SK-N-MC (cell line): ENCODE measurements around the gene IFI27L1.

Source experiments
- DNase-seq: peaks from one replicate; pipeline ENCODE4 v3.0.0-alpha.2; 2011; ENCODE audit warnings: low read depth, low spot score
- H3K27ac ChIP-seq: fragments of 200-600 bp; sonication (generic); 2 replicates; pipeline ENCODE4 v1.5.1; 2016; ENCODE audit warnings: mixed run types
- H3K36me3 ChIP-seq: fragments of 200-600 bp; sonication (generic); 2 replicates; pipeline ENCODE4 v1.6.1; 2017; ENCODE audit warnings: antibody characterized with exemption, low read length, mixed read lengths; ENCODE audit not compliant: insufficient read depth
- H3K4me3 ChIP-seq: fragments of 200-600 bp; sonication (generic); 2 replicates; pipeline ENCODE4 v1.5.1; 2016
- H3K9ac ChIP-seq: fragments of 200-600 bp; sonication (generic); 2 replicates; pipeline ENCODE4 v1.8.0; 2017; ENCODE audit warnings: mixed run types, mixed read lengths; ENCODE audit not compliant: insufficient read length
- H3K9me3 ChIP-seq: fragments of 200-600 bp; sonication (generic); 2 replicates; pipeline ENCODE4 v1.6.1; 2017; ENCODE audit warnings: low read depth, mild to moderate bottlenecking, antibody characterized with exemption, low read length, moderate library complexity, mixed read lengths
- EZH2 ChIP-seq: fragments of 200-600 bp; sonication (generic); IDR thresholded peaks from one replicate; pipeline ENCODE4 v1.6.1; 2017; ENCODE audit warnings: antibody characterized with exemption
- FOXP2 ChIP-seq: optimal IDR thresholded peaks from 2 replicates; pipeline ENCODE3; 2011; ENCODE audit warnings: mild to moderate bottlenecking, moderate library complexity; ENCODE audit not compliant: insufficient read depth; ENCODE audit errors: extremely low read length, control extremely low read depth
- POLR2AphosphoS5 ChIP-seq: IDR thresholded peaks from 2 replicates; pipeline ENCODE4 v1.6.1; 2012; ENCODE audit warnings: mild to moderate bottlenecking, low read depth, low read length, borderline replicate concordance

Gene IFI27L1

GRCh38 chr14:94040247-94040646, 40.9 kb upstream of the IFI27L1 start:
- no peak for DNase-seq
- peaks cover 9% of the 10 kb centered on the region; the same call in 1 of the 2 replicates for H3K36me3 ChIP-seq
- no peak overlapping the region for H3K9ac ChIP-seq
- TF ChIP-seq FOXP2 (no peak), POLR2AphosphoS5 (no peak), EZH2 (no peak)
- no peak overlapping the region for H3K27ac ChIP-seq
- H3K9me3 ChIP-seq, result no peaks in the 10 kb centered on the region
- no peak overlapping the region for H3K4me3 ChIP-seq

DNA sequence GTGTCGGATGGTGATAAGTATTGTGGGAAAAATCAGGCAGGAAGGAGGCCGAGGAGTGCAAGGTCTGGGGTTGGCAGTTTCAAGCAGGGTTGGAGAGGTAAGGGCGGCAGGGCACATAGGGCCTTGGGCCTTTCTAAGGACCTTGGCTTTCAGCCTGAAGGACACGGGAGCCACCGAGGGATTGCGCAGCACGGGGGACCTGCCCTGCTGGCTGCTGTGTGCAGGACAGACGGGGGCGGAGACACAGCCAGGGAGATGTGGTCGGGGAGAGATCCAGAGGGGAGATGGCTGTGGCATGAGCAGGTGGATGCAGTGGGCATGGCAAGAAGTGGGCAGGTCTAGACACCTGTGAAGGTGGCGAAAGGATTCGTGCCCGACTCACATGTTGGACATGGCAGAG, 40.3 kb upstream of the IFI27L1 start:
- no peak for DNase-seq
- Histone ChIP-seq H3K4me3 (no peak overlapping the region), H3K9me3 (no peaks in the 10 kb centered on the region), H3K36me3 (peaks cover 15% of the 10 kb centered on the region), H3K27ac (no peak overlapping the region), H3K9ac (no peak overlapping the region)
- TF ChIP-seq POLR2AphosphoS5, result no peak
- no peak for TF ChIP-seq FOXP2
- TF ChIP-seq EZH2, result no peak

GRCh38 chr14:94041551-94042346, 39.4 kb upstream of the IFI27L1 start:
- Histone ChIP-seq H3K4me3 (no peak overlapping the region), H3K9me3 (no peaks in the 10 kb centered on the region), H3K9ac (no peak overlapping the region), H3K27ac (no peak overlapping the region), H3K36me3 (peaks cover 24% of the 10 kb centered on the region)
- DNase-seq, result no peak
- TF ChIP-seq POLR2AphosphoS5 (peak; percentile 10; the same call in 1 of the 2 replicates), FOXP2 (no peak)

GRCh38 chr14:94042433-94043091, 38.5 kb upstream of the IFI27L1 start:
- H3K4me3 ChIP-seq, result no peak overlapping the region
- no peak for DNase-seq
- no peak overlapping the region for H3K27ac ChIP-seq
- TF ChIP-seq POLR2AphosphoS5 (no peak), FOXP2 (no peak), EZH2 (no peak)
- H3K9ac ChIP-seq, result no peak overlapping the region
- H3K9me3 ChIP-seq, result no peaks in the 10 kb centered on the region
- H3K36me3 ChIP-seq, result peaks cover 31% of the 10 kb centered on the region

GRCh38 chr14:94043111-94043755, 37.9 kb upstream of the IFI27L1 start:
- Histone ChIP-seq H3K36me3 (peaks cover 38% of the 10 kb centered on the region), H3K4me3 (no peak overlapping the region), H3K9me3 (no peaks in the 10 kb centered on the region), H3K9ac (no peak overlapping the region), H3K27ac (no peak overlapping the region)
- DNase-seq, result no peak
- no peak for TF ChIP-seq EZH2
- no peak for TF ChIP-seq FOXP2
- TF ChIP-seq POLR2AphosphoS5, result no peak; the same call in 1 of the 2 replicates

DNA sequence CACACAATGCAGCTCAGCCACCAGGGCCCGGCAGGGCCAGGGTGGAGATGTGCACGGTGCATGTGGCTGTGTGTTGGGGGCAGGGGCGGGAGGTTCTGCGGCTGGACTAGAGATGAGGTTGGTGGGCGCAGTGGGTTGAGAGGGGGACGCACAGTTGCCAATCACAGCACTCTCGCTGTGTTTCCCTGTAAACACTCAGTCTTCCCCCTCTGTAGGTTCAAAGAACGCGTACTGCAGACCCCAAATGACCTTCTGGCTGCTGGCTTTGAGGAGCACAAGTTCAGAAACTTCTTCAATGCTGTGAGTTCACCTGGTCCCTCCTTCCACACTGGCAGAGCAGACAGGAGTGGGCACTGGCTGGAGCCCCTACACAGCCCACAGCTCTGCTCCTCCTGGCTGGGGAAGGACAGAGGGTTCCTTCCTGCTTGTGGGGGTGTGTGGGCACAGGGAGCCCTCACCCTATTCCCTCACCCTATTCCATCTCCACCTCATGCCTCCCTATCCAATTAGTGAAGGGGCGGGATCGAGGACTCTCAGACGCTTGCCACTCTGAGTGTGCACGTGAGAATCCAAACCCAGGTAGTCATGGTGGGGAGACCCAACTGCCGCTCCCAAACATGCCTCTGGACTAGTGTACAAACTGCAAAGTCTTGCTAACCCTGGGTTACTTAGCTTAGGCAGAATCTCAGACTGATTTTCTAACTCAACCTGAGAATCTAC, 37.2 kb upstream of the IFI27L1 start:
- Histone ChIP-seq H3K27ac (no peak overlapping the region), H3K36me3 (peaks cover 44% of the 10 kb centered on the region), H3K4me3 (no peak overlapping the region), H3K9me3 (no peaks in the 10 kb centered on the region), H3K9ac (no peak overlapping the region)
- no peak for TF ChIP-seq FOXP2
- no peak for TF ChIP-seq EZH2
- TF ChIP-seq POLR2AphosphoS5, result no peak
- DNase-seq, result no peak

DNA sequence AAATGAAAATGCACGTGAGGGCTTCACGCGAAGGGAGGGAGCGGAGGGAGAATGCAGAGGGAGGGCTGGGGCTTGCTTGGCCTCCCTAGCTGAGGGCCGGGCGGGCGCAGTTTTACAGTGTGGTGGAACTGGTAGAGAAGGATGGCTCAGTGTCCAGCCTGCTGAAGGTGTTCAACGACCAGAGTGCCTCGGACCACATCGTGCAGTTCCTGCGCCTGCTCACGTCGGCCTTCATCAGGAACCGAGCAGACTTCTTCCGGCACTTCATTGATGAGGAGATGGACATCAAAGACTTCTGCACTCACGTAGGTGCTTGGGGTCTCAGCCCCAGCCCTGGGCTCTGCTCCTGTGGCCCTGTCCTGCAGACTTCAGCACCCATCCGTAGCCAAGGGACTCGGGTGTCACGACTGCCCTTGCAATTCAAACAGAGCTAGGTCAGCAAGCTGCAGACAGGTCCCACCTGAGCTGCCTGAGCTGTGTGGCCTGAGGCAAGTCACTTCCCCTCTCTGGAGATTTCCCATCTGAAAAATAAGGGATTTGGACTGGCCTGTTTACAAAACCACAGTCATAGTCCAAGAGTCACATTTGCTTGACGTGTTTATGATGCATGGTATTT, 36.5 kb upstream of the IFI27L1 start:
- H3K36me3 ChIP-seq, result peaks cover 51% of the 10 kb centered on the region
- no peak overlapping the region for H3K4me3 ChIP-seq
- TF ChIP-seq FOXP2 (no peak), POLR2AphosphoS5 (no peak), EZH2 (no peak)
- no peaks in the 10 kb centered on the region for H3K9me3 ChIP-seq
- DNase-seq, result no peak
- no peak overlapping the region for H3K9ac ChIP-seq
- H3K27ac ChIP-seq, result no peak overlapping the region
